Activated effector memory CD4-positive, alpha-beta T cell treated with anti-CD3 and anti-CD28 coated beads, Interleukin-2, amount 50 U/mL, for 16 hours (primary cell): ENCODE measurements around the gene CYTH1.

Experiments
- DNase-seq: peaks from one replicate; pipeline ENCODE4 v3.0.0-alpha.2; 2020

The CYTH1 gene

GRCh38 chr17:78804777-78805176 is 22.7 kb upstream of the CYTH1 start:
- no peak for DNase-seq

DNA sequence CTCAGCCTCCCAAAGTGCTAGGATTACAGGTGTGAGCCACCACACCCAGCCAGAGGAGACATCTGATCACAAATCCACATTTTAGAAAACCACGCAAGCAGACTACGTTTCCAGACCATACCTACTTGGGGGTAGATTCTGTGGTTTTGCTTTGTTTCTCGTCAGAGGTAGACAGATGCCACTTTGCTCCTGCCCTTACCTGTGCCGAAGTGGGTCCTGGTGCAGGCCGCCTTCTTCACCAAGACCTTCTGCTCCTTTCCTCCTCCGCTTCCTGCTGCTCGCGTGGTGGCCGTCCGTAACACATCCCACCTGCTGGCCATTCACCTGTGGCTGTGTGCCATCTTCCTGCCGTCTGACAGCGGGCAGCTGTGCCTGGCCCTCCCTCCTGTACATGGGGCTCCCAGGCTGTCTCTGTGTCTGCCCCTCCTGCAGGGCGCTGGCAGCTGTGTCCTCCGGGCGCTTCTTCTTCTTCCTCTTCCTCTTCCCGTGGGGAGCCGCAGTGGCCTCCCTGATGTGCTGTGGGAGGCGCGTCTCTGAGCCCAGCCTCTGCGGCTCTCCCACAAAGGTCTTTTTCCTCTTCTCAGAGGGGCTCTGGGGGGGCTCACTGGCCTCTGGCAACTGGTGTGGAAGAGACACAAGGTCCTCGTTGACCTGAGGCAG is 21.2 kb upstream of the CYTH1 start:
- DNase-seq = no peak

DNA sequence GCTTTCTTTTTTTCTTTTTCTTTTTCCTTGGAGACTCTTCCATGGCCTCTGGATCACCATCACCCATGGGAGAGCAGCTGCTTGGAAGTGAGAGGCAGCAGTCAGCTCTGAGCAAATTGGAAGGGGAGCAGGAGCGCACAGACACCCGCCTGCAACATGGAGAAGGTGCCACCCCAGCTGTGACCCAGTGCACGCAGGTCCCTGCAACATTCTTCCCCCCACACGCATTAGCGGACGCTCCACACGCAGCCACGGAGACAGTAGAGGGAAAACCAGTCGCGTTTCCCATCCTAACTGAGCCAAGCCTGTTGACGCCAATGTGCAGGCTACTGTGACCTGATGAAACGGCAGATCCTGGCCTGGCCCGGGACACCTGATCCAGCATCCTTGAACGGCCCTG is 20.4 kb upstream of the CYTH1 start:
- DNase-seq = no peak

GRCh38 chr17:78802008-78802407 is 19.9 kb upstream of the CYTH1 start:
- no peak for DNase-seq

DNA sequence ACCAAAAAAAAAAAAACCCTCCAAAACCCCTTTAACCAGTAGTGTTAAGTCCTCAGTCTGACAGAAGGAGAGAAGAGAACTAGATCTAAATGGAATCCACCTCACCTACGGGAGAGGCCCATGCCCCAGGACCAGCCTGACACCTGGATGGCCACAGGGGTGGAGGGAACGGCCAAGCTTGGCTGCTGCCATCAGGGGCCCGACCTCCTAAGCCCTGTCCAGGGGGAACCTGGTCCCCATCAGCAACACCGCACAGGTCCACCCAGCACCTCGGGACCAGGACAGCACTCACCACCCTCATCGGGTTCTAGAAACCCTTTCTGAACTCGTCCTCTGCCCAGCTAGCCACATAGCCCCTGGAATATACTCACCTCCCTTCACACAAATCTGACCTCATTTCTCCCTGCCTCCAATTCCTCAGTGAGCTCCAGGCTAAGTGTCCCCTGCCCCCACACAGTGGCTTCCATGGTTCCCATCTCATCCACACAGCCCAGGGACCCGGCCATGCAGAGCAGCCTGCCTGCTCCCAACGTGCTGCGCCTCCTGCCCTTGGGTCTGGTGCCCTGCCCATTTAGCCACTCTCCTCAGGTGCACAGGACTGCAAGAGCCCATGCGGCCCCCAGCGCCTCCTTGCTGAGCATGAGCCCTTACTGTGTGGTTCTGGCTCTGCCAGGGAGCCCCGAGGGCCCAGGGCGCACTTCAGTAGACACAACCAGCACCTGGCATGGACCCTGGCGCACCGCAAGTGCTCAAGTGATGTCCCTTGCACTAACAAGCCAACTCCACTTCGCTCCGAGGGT is 18.3 kb upstream of the CYTH1 start:
- DNase-seq = no peak

DNA sequence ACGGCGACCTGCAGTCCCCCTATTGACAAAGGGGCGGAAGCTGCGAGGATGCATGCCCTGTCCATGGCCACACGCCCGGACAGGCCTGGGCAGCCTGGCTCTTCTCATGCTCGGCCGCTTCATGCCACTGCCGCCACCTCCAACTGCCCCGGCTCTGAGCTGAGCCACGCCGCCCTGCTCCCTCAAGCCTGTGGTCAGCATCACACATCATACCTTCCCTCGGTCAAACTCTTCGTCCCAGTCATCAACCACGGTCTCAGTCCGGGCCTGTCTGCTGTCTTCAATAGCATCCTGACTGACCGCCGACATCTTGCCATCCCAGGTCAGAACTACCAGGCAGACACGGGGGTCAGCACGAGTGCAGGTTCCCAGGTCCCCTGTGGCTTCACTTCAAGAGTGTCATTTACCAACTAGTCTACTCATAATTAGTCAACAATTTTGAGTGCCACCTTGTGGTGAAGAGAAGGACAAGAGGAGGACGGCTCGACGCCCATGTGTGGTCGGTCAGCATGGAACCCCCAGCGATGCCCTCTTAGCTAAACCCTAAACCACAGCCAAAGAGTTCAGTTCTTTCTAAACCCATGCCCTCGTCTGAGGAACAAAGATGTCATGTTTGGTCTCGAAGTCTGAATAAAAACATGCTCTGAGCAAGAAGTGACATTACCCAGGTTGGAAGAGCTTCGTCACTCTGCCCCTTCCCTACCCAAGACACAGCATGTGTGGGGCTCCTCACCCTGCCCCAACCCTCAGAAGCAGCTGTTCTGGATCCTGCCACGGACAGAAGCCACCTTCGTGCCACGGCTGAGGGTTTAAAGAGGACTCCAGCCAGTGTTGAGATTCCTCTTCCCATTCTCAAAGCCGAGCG is 16.9 kb upstream of the CYTH1 start:
- DNase-seq = no peak

- no peak for DNase-seq
These were observed 15.9 kb upstream of the CYTH1 start for GRCh38 chr17:78797691-78798585.

GRCh38 chr17:78797213-78797612 is 15.1 kb upstream of the CYTH1 start:
- DNase-seq = no peak

- DNase-seq = no peak
These were observed 14.4 kb upstream of the CYTH1 start for GRCh38 chr17:78796517-78796900.

GRCh38 chr17:78795861-78796516 is 13.9 kb upstream of the CYTH1 start:
- DNase-seq = no peak

DNA sequence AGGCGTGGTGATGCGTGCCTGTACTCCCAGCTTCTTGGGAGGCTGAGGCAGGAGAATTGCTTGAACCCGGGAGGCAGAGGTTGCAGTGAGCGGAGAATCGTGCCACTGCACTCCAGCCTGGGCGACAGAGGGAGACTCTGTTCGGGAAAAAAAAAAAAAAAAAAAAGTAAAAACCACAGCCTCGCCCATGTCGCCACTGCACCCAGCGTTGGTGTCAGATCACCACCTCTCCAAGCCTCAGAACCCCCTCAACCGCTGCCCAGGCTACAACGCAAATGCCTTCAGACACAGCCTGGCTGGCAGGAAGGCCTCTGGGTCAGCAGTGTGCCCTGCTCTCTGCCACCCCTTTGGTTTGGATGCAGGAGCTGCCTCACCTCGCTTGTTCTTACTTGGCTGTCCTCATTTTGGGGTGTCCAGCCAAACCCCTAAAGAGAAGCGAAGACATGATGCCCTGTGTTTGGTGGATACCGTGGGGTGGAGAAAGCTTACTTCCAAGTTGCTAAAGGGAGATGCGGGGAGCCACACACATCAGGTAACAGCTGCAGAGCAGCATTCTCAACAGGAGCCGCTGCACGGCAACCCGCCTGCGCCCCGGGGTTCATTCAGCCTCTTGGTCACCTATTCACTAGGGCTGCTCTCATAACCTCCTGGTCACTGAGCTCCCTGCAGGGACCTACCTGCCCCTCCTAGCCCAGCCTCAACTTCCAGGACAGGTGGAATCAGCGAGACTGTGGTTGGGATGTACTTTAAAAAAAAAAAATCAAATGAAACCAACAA is 13.0 kb upstream of the CYTH1 start:
- DNase-seq = no peak

GRCh38 chr17:78794399-78794798 is 12.3 kb upstream of the CYTH1 start:
- no peak for DNase-seq

GRCh38 chr17:78793968-78794367 is 11.9 kb upstream of the CYTH1 start:
- DNase-seq = no peak

DNA sequence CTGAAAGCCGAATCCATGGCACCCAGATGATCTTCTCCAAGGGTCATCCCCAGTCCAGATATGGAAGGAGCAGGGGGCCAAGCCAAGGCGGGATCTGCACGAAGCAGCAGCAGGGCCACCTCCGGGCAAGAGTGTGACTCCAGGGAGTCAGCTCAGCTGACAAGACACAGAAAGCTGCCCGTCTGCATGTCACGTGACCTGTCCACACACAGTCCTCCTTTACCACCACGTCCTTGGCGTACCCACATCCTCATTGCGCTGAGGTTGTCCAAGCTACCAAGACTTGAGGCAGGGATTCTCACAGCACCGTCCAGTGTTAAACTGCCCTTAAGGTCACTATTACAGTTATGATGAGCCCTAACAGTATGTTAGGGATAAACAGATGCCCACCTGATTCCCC is 11.3 kb upstream of the CYTH1 start:
- DNase-seq = no peak

- no peak for DNase-seq
These were observed 10.0 kb upstream of the CYTH1 start for GRCh38 chr17:78791840-78792709.

DNA sequence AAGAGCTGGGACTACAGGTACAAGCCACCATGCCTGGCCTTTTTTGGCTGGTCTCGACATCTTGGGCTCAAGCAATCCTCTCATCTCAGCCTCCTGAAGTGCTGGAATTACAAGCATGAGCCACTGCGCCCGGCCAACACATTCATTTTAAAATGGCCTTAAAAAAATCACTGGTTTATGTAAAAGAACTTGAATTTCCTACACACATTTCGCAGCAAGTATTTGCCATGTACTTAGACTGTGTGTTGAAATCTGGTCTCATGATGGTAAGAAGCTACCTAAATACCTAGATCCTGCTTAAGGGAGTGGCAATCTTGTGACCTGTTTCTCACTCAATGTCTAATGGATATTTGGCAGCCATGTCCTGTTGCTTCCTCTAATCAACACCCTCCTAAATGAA is 8.5 kb upstream of the CYTH1 start:
- DNase-seq = no peak

DNA sequence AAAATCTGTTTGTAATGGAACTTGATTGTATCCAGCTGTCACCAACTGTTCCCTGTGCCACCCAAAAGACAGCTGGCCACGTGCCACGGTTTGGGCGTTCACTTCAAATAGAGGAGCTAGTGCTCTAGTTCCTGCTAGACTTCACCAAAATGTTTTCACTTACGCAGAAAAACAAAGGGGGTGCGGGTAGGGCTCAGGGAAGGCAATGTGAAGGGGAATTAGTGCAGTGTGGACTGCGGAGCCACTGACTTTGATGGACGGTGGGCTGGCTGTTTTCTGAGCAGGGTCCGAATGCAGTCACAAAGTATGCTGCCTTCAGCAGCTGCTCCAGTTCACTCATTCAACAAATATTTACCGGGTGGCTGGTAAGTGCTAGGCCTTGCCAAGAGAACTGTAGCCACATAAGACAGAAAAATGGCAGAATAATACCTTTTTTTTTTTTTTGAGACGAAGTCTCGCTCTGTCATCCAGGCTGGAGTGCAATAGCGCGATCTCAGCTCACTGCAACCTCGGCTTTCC is 7.6 kb upstream of the CYTH1 start:
- peak; percentile 78 for DNase-seq

DNA sequence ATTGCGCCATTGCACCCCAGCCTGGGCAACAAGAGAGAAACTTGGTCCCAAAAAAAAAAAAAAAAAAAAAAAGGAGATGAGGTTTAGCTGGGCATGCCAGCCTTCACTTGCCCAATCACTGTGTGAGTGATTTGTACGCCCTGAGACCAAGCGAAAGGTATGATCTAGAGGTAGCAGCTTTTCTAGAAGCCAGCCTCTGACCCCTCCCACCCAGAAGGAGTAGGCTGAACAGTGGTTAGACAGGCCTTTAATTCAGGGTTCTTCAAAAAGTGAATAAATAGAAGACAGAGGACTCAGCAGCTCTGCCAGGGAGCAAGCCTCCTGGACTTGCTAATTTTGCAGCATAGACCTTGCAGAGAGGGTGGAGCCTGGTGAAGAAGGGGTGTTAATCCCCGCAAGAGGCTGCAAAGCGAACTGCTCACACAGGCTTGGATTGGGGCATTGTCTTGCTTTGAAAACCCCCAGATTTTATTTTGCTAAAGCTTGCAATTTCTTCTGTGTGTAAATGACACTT is 7.1 kb upstream of the CYTH1 start:
- no peak for DNase-seq

DNA sequence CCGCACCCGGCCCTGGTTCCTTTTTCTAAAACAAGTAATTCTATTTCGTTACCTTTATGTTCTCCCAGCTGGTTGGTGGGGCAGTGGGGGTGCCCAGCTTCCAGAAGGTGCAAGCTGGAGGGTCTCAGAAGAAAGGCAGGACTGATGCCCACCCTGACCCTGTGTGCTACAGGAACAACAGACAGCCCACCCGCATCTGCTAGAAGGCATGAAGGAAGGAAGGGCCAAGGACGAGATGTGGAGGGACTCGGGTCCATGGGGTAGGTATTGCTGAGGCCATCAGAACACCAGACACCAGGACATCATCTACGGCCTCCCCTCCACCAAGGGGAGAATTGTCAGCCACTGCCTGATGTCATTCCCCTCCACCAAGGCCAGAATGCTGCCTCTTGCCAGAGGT is 6.4 kb upstream of the CYTH1 start:
- DNase-seq = no peak

GRCh38 chr17:78787444-78787843 is 5.4 kb upstream of the CYTH1 start:
- DNase-seq = no peak
